Dedifferentiated amniotic fluid mesenchymal stem cell (primary cell): ENCODE data around the gene CYFIP2.
A peak's percentile ranks its signal among the peaks of the same experiment; 100 is the strongest.
"Not testable (repeated sequence)": the region's sequence is repeated elsewhere in the genome, so short reads cannot be mapped to it uniquely, and the experiment has no call there.

Experiments used
- DNase-seq: peaks from one replicate; pipeline ENCODE4 v3.0.0-alpha.2; 2016; ENCODE audit errors: extremely low spot score

CYFIP2 gene

GRCh38 chr5:157265714-157266285 lies at the start of gene CYFIP2:
Gene CYFIP2, plus strand, starts transcription at chr5:157266123. Its CDS starts 19,239 bp downstream, at chr5:157285362.
- DNase-seq, result no peak

- no peak for DNase-seq
These were observed 49.4 kb upstream of the CYFIP2 start for GRCh38 chr5:157216391-157217142.

- no peak for DNase-seq
These were observed 48.5 kb upstream of the CYFIP2 start for GRCh38 chr5:157217289-157218024.

- no peak for DNase-seq
These were observed 46.2 kb upstream of the CYFIP2 start for GRCh38 chr5:157219491-157220271.

- no peak for DNase-seq
These were observed 44.0 kb upstream of the CYFIP2 start for GRCh38 chr5:157221959-157222358.

GRCh38 chr5:157222506-157223230 lies 43.3 kb upstream of the CYFIP2 start:
- peak; percentile 21 for DNase-seq

GRCh38 chr5:157225469-157226422 lies 40.2 kb upstream of the CYFIP2 start:
- no peak for DNase-seq

- DNase-seq, result no peak
These were observed 35.3 kb upstream of the CYFIP2 start for GRCh38 chr5:157230610-157231009.

GRCh38 chr5:157232706-157233105 lies 33.2 kb upstream of the CYFIP2 start:
- no peak for DNase-seq

GRCh38 chr5:157233515-157233914 lies 32.4 kb upstream of the CYFIP2 start:
- DNase-seq, result no peak

- no peak for DNase-seq
These were observed 29.5 kb upstream of the CYFIP2 start for GRCh38 chr5:157236423-157236822.

- no peak for DNase-seq
These were observed 24.4 kb upstream of the CYFIP2 start for GRCh38 chr5:157241483-157241882.

- not testable (repeated sequence) for DNase-seq
These were observed 21.2 kb upstream of the CYFIP2 start for GRCh38 chr5:157244704-157245103.

- DNase-seq, result no peak
These were observed 20.4 kb upstream of the CYFIP2 start for GRCh38 chr5:157245476-157245875.

GRCh38 chr5:157245886-157246285 lies 20.0 kb upstream of the CYFIP2 start:
- no peak for DNase-seq

GRCh38 chr5:157247267-157247666 lies 18.7 kb upstream of the CYFIP2 start:
- DNase-seq, result no peak

GRCh38 chr5:157248821-157249470 lies 17.0 kb upstream of the CYFIP2 start:
- DNase-seq, result no peak

GRCh38 chr5:157252711-157253465 lies 13.0 kb upstream of the CYFIP2 start:
- no peak for DNase-seq

- DNase-seq, result peak; percentile 66
These were observed 12.4 kb upstream of the CYFIP2 start for GRCh38 chr5:157253547-157253946.
